ENCODE measurements around the gene BATF.

BATF gene

DNA sequence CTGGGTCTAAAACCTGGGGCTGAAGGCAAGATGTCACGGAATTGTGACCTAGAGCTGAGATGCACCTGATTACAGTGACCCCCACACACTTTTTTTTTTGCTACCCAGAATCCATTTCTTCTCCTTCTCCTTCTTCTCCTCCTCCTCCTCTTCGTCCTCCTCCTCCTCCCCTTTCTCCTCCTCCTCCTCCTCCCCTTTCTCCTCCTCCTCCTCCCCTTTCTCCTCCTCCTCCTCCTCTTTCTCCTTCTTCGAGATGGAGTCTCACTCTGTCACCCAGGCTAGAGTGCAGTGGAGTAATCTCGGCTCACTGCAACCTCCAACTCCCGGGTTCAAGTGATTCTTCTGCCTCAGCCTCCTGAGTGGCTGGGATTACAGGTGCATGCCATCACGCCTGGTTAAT lies 36.8 kb downstream of the BATF start:
- TF ChIP-seq, protein P1, sequence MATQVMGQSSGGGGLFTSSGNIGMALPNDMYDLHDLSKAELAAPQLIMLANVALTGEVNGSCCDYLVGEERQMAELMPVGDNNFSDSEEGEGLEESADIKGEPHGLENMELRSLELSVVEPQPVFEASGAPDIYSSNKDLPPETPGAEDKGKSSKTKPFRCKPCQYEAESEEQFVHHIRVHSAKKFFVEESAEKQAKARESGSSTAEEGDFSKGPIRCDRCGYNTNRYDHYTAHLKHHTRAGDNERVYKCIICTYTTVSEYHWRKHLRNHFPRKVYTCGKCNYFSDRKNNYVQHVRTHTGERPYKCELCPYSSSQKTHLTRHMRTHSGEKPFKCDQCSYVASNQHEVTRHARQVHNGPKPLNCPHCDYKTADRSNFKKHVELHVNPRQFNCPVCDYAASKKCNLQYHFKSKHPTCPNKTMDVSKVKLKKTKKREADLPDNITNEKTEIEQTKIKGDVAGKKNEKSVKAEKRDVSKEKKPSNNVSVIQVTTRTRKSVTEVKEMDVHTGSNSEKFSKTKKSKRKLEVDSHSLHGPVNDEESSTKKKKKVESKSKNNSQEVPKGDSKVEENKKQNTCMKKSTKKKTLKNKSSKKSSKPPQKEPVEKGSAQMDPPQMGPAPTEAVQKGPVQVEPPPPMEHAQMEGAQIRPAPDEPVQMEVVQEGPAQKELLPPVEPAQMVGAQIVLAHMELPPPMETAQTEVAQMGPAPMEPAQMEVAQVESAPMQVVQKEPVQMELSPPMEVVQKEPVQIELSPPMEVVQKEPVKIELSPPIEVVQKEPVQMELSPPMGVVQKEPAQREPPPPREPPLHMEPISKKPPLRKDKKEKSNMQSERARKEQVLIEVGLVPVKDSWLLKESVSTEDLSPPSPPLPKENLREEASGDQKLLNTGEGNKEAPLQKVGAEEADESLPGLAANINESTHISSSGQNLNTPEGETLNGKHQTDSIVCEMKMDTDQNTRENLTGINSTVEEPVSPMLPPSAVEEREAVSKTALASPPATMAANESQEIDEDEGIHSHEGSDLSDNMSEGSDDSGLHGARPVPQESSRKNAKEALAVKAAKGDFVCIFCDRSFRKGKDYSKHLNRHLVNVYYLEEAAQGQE (IDR thresholded peaks at IDR 0.05; ENCODE audit: insufficient read depth in 1 of 2, low read depth in 2 of 2, low read length in 2 of 2), result no peak
- no peak for TF ChIP-seq SIN3A (IDR thresholded peaks at IDR 0.05; ENCODE audit: borderline replicate concordance, insufficient read depth, low read length)
- TF ChIP-seq TAF1 (IDR thresholded peaks at IDR 0.05; ENCODE audit: borderline replicate concordance, insufficient read depth, low read length), result no peak
- no peak for TF ChIP-seq POLR2AphosphoS5 (IDR thresholded peaks at IDR 0.05; ENCODE audit: low read depth, low read length)
- no peak for TF ChIP-seq FOXP2 (optimal IDR thresholded peaks at IDR 0.05; ENCODE audit: borderline replicate concordance, extremely low read depth, extremely low read length, insufficient read depth)

DNA sequence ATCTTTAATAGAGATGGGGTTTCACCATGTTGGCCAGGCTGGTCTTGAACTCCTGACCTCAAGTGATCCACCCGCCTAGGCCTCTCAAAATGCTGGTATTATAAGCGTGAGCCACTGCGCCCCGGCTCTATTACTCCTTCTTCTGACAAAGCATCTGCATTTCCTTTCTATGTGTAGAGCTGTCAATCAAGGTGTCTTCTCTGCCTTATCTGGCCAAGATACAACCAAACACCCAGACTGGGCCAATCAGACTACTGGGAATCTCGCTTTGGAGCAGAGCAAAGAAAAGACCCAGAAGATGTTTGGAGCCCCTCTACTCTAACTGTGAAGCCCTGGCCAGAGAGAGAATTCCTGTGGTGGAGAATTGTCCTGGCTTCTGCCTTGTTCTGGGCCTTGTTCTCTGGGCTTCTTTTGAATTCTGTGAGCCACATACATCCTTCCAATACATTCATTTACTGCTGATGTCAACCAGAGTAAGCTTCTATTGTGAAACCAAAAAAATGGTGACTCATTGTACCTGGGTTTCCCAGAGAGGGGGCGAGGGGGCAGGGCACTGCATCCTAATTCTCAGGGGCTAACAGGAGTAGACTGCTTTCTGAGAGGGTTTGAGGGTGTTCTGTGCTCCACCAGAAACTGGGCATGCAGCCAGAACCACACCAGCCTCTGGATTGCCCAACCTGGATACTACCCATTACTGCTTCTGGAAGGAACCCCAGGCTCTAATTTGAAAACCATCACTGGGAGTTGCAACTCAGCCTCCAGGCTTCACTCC lies 37.4 kb downstream of the BATF start:
- TF ChIP-seq FOXP2 (optimal IDR thresholded peaks at IDR 0.05; ENCODE audit: borderline replicate concordance, extremely low read depth, extremely low read length, insufficient read depth), result no peak
- TF ChIP-seq POLR2AphosphoS5 (IDR thresholded peaks at IDR 0.05; ENCODE audit: low read depth, low read length), result no peak
- TF ChIP-seq SIN3A (IDR thresholded peaks at IDR 0.05; ENCODE audit: borderline replicate concordance, insufficient read depth, low read length), result no peak
- TF ChIP-seq, protein P1 (IDR thresholded peaks at IDR 0.05; ENCODE audit: insufficient read depth in 1 of 2, low read depth in 2 of 2, low read length in 2 of 2), result no peak
- TF ChIP-seq TAF1 (IDR thresholded peaks at IDR 0.05; ENCODE audit: borderline replicate concordance, insufficient read depth, low read length), result no peak

DNA sequence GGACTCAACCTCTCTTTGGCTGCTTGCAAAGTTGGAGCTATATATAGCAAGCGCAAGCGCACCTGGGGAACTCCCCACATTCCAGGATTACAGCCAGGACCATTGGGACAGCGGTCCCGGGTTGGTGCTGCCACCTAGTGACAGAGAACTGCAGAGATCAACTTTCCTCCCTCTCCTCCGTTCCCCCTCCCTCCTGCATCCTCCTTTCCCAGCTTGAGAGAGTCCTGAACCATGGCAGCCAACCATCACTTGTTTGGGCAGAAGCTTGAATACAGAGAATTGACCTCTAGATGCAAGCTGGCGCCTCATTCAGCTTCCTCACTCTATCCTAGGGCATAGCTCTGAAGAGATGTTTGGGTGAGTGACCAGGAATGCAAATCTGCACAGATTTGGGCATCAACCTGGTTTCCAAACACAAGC lies 38.8 kb downstream of the BATF start:
- TF ChIP-seq TAF1 (IDR thresholded peaks at IDR 0.05; ENCODE audit: borderline replicate concordance, insufficient read depth, low read length) (no peak), SIN3A (IDR thresholded peaks at IDR 0.05; ENCODE audit: borderline replicate concordance, insufficient read depth, low read length) (no peak), POLR2AphosphoS5 (IDR thresholded peaks at IDR 0.05; ENCODE audit: low read depth, low read length) (no peak), FOXP2 (optimal IDR thresholded peaks at IDR 0.05; ENCODE audit: borderline replicate concordance, extremely low read depth, extremely low read length, insufficient read depth) (no peak)
- TF ChIP-seq, protein P1 (IDR thresholded peaks at IDR 0.05; ENCODE audit: insufficient read depth in 1 of 2, low read depth in 2 of 2, low read length in 2 of 2), result no peak

DNA sequence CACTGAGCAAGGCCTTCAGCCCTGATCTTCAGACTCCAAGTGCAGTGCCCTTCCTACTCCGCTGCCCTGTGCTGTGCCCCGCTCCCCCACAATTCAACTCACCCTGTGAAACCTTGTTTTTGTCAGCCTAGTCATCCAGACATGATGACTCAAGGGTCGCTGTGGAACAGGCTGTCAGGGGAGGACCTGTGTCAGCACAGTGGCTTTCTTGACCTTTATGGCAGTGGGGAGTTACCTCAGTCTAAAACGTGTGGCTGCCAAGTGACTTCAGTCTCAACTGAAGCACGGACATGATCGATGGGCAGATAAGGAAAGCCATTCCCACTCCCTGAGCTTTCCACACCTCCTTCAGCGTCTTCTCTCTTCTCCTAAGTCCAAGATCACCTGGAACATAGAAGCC lies 39.8 kb downstream of the BATF start:
- TF ChIP-seq SIN3A (IDR thresholded peaks at IDR 0.05; ENCODE audit: borderline replicate concordance, insufficient read depth, low read length) (no peak), POLR2AphosphoS5 (IDR thresholded peaks at IDR 0.05; ENCODE audit: low read depth, low read length) (no peak), TAF1 (IDR thresholded peaks at IDR 0.05; ENCODE audit: borderline replicate concordance, insufficient read depth, low read length) (no peak), FOXP2 (optimal IDR thresholded peaks at IDR 0.05; ENCODE audit: borderline replicate concordance, extremely low read depth, extremely low read length, insufficient read depth) (no peak)
- TF ChIP-seq, protein P1 (IDR thresholded peaks at IDR 0.05; ENCODE audit: insufficient read depth in 1 of 2, low read depth in 2 of 2, low read length in 2 of 2), result no peak

Data from PFSK-1 (cell line).